ENCODE data around the gene MASP2.

DNA sequence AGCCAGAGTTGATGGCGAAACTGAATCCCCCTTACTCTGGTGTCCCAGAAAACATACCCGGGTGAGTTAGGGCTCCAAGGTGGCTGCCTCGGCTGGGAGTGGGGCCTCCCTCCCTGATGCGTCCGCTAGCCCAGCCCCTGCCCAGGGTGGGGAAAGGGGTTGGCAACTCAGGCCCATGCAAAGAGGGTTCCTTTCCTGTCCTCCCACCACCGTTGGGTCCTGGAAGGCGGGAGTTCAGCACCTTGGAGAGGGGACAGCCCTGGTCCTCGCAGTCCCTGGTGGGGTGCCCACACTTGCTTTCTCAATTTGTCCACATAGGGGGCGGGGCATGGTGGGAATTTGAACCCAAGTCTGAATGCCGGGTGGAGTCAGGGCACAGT, 6.7 kb upstream of the MASP2 start:
- TF ChIP-seq, protein P1, sequence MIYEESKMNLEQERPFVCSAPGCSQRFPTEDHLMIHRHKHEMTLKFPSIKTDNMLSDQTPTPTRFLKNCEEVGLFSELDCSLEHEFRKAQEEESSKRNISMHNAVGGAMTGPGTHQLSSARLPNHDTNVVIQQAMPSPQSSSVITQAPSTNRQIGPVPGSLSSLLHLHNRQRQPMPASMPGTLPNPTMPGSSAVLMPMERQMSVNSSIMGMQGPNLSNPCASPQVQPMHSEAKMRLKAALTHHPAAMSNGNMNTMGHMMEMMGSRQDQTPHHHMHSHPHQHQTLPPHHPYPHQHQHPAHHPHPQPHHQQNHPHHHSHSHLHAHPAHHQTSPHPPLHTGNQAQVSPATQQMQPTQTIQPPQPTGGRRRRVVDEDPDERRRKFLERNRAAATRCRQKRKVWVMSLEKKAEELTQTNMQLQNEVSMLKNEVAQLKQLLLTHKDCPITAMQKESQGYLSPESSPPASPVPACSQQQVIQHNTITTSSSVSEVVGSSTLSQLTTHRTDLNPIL (CRISPR knock-in tag; IDR thresholded peaks at IDR 0.05; ENCODE audit: low read depth), result no peak
- no peak for TF ChIP-seq PPARA (CRISPR knock-in tag; IDR thresholded peaks at IDR 0.05; ENCODE audit: borderline replicate concordance)
- no peak for TF ChIP-seq PATZ1 (CRISPR knock-in tag; IDR thresholded peaks at IDR 0.05; ENCODE audit: borderline replicate concordance)
- TF ChIP-seq ZFP30 (CRISPR knock-in tag; IDR thresholded peaks at IDR 0.05), result no peak
- TF ChIP-seq ZC3H10 (CRISPR knock-in tag; IDR thresholded peaks at IDR 0.05), result no peak
- no peak for TF ChIP-seq BACH2 (CRISPR knock-in tag; IDR thresholded peaks at IDR 0.05; ENCODE audit: borderline replicate concordance)
- TF ChIP-seq, protein P2, sequence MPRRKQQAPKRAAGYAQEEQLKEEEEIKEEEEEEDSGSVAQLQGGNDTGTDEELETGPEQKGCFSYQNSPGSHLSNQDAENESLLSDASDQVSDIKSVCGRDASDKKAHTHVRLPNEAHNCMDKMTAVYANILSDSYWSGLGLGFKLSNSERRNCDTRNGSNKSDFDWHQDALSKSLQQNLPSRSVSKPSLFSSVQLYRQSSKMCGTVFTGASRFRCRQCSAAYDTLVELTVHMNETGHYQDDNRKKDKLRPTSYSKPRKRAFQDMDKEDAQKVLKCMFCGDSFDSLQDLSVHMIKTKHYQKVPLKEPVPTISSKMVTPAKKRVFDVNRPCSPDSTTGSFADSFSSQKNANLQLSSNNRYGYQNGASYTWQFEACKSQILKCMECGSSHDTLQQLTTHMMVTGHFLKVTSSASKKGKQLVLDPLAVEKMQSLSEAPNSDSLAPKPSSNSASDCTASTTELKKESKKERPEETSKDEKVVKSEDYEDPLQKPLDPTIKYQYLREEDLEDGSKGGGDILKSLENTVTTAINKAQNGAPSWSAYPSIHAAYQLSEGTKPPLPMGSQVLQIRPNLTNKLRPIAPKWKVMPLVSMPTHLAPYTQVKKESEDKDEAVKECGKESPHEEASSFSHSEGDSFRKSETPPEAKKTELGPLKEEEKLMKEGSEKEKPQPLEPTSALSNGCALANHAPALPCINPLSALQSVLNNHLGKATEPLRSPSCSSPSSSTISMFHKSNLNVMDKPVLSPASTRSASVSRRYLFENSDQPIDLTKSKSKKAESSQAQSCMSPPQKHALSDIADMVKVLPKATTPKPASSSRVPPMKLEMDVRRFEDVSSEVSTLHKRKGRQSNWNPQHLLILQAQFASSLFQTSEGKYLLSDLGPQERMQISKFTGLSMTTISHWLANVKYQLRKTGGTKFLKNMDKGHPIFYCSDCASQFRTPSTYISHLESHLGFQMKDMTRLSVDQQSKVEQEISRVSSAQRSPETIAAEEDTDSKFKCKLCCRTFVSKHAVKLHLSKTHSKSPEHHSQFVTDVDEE (CRISPR knock-in tag; IDR thresholded peaks at IDR 0.05), result no peak

Data from SK-N-SH treated with all-trans-retinoic acid at 6 μM for 48 hours (cell line).